Bone marrow (tissue), 2 donors: ENCODE measurements around the gene THOC7.

Experiments used
- DNase-seq, 2 donors: peaks; one replicate each; lab custom pipeline; 2025; lab: John Stamatoyannopoulos, UW

Gene THOC7

GRCh38 chr3:63863150-63864007, at the start of gene THOC7, which contains the start of gene ATXN7:
TSS of gene THOC7 (minus strand) at chr3:63863805. CDS start at chr3:63863790, 15 bp downstream.
TSS of gene ATXN7 (plus strand) at chr3:63863867. CDS start at chr3:63912599, 48,732 bp downstream.
- peak; percentile 28 to 41 for DNase-seq

DNA sequence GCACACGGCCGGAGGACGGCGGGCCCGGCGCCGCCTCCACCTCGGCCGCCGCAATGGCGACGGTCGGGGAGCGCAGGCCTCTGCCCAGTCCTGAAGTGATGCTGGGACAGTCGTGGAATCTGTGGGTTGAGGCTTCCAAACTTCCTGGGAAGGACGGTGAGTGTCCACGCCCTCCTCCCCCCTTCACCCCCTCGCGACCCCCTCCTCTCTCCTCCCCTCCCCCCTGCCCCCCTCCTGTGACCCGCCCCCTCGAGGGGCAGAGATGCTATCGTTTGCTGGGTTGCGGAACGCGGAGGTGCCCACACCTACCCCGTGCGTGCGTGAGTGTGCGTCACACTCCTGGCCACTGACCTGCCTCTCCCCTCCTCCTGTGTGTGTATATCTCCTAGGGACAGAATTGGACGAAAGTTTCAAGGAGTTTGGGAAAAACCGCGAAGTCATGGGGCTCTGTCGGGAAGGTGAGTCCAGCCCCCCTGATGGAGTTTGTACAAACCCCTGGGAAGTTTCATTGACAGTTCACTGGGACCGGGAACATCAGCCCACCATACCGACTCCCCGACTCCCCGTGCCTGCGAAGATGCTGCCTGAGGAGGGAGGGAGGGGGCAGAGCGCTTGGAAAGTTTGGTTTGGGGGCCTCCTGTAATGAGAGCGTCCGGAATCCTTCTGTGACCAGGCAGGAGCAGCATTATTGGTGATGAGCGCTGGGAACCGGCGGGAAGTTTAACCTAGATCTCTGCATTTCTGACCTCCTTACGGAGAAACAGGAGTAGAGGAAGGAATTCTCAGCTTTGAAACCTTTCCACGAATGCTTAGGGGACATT, 49.4 kb upstream of the THOC7 start:
- peak; percentile 22 to 34 for DNase-seq

- peak; percentile 55 to 90 for DNase-seq
Observed at GRCh38 chr3:63911873-63912767, 48.5 kb upstream of the THOC7 start, which contains the start of gene SCAANT1. TSS of gene SCAANT1 (minus strand) at chr3:63912383.

GRCh38 chr3:63911509-63911872, 47.9 kb upstream of the THOC7 start:
- peak in 1 of 2 donors; percentile 19 for DNase-seq

DNA sequence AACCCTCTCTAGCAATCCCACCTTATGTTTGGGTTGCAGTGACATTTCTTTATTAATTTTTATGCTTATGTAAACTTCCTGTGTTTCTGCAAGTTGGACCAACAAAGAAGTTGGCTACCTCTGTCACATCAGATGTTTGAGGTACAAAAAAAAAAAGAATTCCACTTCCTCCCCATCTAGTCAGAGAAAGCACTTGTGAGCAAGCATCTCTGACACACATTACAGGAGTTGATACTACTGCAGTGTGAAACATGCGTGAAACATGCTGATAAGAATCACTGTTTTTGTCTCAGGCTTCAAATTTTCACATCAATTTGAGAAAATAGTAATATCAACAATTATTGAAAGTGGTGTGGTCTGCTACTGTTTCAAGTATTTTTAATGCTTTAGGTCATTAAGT, 47.3 kb upstream of the THOC7 start:
- no peak for DNase-seq

DNA sequence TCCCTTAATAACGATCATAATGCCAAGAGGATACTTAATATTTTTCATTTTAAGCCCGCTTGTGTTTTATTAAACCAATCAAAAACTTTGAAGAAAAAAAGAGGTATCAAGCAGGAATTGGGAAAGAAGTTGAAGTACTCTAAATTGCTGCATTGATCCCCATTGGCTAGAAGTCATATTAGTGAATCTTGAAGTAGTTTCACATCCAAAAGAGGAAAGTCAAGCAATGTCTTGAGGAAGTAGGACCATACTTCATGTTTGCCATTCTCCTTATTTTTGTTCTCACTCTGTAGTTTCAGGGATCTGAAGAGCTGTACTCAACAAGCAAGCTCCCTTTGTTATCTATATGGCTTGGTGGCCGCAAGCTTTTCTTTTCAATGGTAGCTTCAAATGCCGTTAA, 46.4 kb upstream of the THOC7 start:
- DNase-seq = no peak

DNA sequence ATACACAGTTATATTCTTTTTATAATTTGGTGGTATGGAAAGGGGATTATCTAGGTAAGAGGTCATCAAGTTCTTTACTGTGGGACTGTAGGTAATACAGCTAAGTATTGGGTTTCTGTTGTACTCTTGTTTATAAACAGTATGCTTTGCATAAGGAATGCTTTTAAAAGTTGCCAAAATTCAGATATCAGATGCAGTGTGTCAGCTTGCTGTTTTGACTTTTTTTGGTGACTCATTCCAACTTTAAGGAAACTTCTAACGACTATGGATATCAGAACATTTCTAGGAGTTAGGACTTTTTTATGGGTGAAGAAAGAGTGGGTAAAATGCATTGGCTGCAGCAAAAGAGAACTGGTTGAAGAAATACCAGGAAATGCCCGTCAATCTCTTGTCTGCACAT, 45.8 kb upstream of the THOC7 start:
- DNase-seq = no peak

GRCh38 chr3:63908776-63909175, 45.2 kb upstream of the THOC7 start:
- DNase-seq = no peak

GRCh38 chr3:63908081-63908736, 44.6 kb upstream of the THOC7 start:
- no peak for DNase-seq

GRCh38 chr3:63905731-63906620, 42.4 kb upstream of the THOC7 start:
- no peak for DNase-seq

DNA sequence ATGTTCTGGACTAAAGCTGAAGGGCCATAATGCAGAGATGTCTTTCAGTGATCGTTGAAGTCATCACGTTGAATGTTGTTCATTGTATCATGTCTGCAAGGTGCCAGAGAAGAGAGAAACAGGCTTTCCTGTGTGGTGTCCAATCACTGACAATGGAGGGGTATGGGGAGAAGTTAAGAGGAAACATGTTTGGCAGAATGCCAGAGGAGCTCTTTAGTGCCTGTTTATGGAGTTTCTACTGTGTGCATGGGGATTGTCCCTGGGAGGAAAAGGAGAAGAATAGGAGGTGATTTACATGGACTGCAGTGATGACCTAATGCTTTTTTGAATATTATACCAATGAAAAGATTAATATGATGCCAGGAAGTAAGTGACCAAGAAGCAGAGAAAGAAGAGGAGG, 36.9 kb upstream of the THOC7 start:
- DNase-seq = peak in 1 of 2 donors; percentile 20

DNA sequence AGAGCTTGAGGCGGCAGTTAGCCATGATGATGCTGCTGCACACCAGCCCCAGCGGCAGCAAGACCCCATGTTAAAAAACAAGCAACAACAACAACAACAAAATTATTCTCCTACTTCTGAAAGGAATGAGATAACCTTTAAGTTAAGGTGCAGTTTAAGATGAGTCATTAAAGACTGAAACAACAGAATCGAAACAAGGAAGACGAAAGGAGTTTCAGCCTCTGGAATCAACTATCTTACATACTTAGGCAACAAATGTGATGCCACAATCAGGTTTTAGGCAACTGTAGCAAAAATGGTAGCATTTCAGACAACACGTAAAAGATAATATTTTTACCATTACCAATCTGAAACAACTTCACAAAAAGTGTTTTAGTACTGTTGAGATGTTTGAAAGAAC, 36.4 kb upstream of the THOC7 start:
- no peak for DNase-seq

- no peak for DNase-seq
Observed at GRCh38 chr3:63896332-63897030, 32.9 kb upstream of the THOC7 start.

DNA sequence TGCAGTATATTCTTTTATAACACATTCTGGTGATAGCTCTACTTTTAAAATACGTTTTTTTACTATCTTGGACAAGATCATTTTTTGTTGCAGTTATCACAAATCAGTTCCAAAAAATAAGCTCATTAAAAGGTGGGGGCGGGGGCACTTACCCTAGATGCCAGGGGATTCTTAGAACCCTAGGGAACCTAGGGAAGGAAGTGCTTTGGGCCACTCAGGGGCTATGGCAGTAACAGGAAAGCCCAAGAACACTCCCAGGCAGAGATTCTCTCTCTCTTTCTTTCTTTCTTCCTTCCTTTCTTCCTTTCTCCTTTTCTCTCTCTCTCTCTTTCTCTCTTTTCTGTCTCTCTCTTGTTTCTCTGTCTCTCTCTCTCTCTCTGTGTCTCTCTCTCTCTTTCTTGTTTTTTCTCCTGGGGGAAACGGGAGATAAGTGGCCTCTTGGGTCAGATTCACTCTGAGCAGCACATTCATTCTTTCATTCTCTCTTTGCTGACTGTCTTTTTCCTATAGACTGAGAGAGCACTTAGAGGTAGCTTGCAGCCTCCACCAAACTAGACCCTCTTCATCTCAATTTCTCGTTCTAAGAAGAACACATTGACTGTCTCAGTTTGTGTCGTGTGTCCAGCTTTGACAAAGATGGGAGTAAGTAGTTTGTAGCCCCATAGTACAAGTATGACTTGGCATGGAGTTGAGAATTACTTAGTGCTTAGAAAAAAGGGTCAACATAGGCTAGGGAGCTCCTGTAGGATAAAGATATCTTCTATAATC, 32.0 kb upstream of the THOC7 start:
- no peak for DNase-seq

DNA sequence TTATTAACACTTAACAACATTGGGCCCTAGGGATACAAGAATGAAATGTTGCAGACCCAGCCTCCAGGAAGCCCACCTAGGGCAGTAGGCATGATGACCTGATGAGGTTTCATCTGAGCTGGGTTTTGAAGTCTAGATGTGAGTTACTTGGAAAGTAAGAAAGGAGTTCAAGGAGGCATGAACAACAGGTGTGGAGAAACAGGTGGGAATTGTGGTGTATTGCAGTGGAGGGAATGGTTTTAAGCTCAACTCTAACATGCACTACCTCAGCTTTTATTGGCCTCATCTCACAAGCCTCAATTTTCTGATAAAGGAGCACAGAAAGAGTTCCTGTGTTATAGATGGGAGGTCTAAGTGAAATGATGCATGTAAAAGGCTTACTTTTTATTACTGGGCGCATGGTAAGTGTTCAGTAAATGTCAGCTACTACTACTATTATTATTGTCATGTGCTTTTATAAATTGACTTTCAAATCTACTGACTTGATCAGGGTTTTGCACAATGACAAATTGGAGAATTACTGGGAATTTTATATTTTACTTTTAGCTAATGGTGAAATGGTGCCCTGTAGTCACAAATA, 29.3 kb upstream of the THOC7 start:
- no peak for DNase-seq

- no peak for DNase-seq
Observed at GRCh38 chr3:63891518-63891917, 27.9 kb upstream of the THOC7 start.

- no peak for DNase-seq
Observed at GRCh38 chr3:63886858-63887257, 23.3 kb upstream of the THOC7 start.

GRCh38 chr3:63880653-63881052, 17.0 kb upstream of the THOC7 start:
- DNase-seq = no peak
